ENCODE measurements around the gene MTHFD1.

GRCh38 chr14:64465831-64466554, 77.8 kb downstream of the MTHFD1 start:
- TF ChIP-seq, protein P1, sequence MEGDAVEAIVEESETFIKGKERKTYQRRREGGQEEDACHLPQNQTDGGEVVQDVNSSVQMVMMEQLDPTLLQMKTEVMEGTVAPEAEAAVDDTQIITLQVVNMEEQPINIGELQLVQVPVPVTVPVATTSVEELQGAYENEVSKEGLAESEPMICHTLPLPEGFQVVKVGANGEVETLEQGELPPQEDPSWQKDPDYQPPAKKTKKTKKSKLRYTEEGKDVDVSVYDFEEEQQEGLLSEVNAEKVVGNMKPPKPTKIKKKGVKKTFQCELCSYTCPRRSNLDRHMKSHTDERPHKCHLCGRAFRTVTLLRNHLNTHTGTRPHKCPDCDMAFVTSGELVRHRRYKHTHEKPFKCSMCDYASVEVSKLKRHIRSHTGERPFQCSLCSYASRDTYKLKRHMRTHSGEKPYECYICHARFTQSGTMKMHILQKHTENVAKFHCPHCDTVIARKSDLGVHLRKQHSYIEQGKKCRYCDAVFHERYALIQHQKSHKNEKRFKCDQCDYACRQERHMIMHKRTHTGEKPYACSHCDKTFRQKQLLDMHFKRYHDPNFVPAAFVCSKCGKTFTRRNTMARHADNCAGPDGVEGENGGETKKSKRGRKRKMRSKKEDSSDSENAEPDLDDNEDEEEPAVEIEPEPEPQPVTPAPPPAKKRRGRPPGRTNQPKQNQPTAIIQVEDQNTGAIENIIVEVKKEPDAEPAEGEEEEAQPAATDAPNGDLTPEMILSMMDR (IDR thresholded peaks at IDR 0.05): peak in 1 of 2 donors; percentile 5
- TF ChIP-seq EP300 (IDR thresholded peaks at IDR 0.05): no peak
- no peak for TF ChIP-seq POLR2AphosphoS5 (IDR thresholded peaks at IDR 0.05)
- no peak for TF ChIP-seq POLR2A (IDR thresholded peaks at IDR 0.05)

All from suprapubic skin (tissue), 4 donors.